NCI-H187 (cell line): ENCODE measurements around the gene PARP1.

Source experiments
- DNase-seq, 2 experiments: peaks; one replicate each; lab custom pipeline; 2025; lab: John Stamatoyannopoulos, UW

The PARP1 gene

DNA sequence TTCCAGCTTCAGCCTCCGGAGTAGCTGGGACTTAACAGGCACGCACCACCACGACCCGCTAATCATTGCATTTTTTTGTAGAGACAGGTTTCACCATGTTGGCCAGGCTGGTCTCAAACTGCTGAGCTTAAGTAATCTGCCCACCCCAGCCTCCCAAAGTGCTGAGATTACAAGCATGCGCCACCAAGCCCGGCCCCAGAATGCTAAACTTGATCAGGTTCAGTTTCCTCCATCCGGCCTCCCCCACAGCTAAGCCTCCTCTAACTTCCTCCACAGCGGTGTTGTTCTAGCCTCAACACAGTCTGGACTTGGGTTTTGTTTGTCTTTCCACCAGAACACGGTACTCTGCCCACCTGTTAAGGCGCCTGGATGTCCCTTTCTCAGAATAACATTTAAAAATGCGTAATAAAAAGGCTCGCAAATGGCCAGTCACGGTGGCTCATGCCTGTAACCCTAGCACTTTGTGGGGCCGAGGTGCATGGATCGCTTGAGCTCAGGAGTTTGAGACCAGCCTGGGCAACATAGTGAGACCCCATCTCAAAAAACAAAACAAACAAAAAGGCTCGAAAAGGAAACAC, 2.4 kb downstream of the PARP1 start:
- DNase-seq, result no peak

DNA sequence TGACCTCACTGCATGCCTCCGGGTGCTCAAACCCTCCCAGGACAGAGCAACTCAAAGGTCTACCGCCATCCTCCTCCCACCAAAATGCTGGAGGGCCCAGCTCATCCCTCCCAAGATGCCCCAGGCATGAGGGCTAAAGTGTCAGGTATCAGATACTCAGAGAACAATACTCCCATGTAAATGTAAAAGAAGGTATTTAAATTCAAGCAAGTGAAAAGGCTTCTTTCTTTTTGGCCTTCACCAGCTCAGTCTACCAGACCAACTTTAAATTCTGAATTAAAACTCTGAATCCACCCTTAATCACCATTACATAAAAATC, 3.0 kb downstream of the PARP1 start:
- DNase-seq, result no peak

DNA sequence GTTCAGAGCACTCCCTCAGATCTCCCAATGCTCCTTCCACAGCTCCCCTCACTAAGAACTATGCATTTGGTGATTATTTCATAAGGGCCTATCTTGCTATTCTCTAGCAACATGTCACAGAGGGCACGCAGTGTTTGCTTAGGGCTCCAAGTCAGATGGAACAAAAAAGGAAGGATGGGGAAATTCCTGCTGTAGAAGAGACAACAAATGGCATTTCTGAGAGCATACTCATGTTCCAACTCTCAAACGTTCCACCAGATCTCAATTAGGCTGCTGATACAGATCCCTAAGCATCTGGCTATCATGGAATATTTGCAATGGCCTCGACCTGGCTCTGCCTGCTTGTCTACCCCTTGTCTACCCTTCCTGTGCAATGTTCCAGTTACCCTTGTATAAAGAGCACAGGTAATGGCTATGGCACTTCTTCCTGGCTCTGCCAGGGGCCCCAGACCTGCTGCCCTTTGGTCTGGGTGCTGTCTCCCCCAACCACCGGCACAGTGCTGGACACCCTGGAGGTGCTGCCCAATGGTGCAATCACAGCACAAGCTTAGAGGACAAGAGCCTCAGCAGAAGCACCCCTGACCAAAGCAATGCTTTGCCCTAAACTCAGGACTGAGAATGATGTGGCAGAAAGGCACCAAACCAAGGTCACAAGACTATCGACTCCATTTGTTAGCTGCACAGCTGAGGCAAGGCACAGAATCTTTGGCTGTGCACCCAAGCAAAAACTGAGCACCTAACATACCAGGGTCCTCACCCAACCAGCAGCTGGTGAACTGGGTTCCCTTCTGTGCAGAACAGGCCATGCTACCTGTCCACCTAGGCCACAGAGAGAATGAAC, 3.6 kb downstream of the PARP1 start:
- DNase-seq, result no peak

DNA sequence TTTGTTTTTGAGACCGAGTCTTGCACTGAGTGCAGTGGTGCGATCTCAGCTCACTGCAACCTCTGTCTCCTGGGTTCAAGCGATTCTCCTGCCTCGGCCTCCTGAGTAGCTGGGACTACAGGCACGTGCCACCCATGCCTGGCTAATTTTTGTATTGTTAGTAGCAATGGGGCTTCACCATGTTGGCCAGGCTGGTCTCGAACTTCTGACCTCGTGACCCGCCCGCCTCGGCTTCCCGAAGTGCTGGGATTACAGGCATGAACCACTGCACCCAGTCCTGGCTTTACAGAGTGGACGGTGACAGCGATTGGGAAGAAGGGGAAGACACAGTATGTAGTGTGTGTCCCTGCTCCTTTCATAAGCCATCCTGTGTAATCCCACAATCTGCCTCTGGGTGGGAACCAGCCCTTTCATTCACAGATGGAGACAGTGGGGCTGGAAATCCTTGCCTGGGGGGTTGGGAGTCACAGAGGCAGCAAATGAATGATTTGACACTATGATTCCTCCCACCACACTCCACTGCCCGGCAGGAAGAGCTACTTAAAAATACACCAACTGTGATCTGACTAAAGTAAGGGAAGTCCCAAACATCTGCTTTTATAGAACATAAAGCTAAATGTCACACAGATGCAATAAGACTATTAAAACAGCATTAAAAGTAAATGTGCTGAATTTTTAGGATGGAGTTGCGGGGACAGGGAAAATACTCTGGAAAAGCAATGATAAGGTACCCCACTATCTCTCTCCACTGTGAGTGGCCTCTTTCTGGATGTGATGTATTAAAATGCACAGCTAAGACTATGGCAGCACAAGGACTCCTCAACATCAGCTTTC, 4.5 kb downstream of the PARP1 start:
- no peak for DNase-seq

DNA sequence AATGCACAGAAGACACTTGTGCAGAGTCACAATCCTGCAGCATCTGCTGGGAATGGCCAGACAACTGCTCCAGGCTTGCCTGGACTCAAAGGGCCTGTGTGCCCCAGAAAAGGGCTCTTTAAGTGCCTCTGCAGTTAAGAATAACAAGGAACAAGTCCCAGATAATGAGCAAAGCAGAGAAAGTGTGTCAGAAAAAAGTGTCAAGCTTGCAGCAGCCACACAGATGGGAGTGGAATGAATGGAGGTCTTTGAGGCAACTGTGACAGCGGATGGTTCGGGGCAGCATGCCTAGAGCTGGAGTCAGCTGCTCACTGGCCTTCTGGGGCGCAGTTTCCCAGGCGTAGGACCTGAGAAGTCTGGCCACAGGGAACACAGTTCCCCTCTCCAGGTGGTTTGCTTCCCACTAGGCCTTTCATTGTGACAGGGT, 5.1 kb downstream of the PARP1 start:
- DNase-seq, result no peak

DNA sequence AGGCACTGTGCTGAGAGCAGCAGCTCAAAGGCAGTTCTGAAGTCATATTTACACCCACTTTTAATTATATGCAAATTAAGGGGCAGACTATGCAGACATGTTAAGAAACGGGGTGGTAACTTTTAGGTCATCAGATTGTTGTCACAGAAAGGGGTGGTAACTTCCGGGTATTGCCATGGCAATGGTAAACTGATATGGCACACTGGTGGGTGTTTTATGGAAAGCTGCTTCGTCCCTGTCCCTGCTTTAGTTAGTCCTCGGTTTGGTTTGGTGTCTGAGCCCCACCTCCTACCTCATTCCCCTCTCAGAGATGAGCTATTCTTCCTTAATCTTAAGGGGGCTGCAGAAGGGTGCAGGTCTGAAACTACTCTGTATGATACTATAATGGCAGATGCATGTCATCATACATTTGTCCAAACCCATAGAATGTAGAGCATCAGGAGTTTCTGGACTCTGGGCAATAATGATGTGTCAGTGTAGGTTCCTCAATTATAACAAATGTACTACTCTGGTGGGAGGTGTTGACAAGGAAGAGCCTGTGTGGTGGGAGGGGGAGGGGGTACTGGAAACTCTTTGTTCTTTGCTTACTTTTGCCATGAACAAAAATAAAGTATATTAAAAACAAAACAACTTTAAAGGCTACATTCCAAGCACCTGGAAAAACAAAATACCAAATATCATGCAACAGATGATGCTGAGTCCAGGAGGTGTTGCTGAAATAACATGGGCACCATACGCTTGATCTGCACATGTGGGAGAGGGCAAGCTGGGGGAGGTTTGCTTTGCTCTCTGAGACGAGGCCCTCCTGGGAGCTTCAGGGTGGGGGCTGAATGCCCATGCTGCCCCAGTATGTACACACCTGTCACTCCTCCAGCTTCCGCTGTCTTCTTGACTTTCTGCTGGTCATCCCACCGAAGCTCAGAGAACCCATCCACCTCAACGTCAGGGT, 6.3 kb downstream of the PARP1 start:
- DNase-seq, result no peak

DNA sequence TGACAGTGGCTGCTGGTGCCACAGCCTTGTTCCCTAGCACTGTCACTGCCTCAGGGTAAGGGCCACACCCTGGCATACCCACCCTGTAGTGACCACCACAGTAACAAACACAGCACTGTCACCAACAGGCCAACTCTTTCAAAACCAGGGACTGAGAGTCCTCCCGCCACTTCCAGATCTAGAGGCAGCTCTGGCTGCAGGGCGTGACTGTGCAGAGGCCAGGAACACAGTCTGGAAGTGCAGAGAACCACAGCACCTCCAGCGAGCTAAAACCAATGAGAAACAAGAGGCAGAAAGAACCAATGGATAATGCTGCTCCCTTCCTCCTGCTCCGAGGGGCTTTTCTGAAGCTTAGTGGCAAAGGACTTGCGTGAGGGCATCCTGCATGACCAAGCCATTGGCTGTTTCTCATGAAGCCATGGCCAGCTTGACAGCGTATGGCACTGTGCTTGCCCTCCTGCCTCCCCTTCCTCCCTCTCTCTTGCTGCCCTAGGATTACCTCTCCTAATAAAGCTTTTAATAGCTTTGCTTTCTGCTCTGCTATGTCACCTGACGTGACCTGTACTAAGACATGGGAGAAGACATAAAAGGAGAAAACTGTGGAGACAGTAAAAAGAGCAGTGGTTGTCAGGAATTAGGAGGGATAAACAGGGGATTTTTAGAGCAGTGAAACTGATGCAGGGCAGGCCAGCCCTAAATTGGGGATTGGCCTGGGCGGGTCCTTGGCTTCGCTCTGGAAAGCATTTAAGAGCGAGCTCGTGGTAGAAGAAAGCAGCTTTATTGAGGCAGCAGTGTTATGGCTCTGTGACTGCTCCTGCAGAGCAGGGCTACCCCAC, 7.2 kb downstream of the PARP1 start:
- DNase-seq, result no peak

DNA sequence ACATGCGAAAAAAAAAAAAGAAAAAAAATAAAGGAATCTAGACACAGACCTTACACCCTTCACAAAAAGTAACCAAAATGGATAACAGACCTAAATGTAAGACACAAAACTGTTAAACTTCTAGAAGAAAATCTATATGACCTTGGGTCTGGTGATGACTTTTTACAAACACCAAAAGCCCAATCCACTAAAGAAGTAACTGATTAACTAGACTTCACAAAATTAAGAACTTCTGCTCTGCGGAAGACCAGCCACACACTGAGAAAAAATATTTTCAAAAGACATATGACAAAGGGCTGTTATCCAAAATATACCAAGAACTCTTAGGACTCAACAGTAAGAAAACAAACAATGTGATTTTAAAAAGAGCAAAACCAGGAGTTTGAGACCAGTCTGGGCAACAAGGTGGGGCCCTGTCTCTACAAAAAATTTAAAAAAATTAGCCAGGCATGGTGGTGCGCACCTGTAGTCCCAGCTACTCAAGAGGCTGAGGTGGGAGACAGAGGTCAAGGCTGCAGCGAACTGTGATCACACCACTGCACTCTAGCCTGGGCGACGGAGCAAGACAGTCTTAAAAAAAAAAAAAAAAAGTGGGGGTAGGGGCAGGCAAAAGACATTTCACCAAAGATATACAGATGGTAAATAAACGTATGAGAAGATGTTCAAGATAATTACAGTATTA, 9.8 kb downstream of the PARP1 start:
- DNase-seq, result no peak

DNA sequence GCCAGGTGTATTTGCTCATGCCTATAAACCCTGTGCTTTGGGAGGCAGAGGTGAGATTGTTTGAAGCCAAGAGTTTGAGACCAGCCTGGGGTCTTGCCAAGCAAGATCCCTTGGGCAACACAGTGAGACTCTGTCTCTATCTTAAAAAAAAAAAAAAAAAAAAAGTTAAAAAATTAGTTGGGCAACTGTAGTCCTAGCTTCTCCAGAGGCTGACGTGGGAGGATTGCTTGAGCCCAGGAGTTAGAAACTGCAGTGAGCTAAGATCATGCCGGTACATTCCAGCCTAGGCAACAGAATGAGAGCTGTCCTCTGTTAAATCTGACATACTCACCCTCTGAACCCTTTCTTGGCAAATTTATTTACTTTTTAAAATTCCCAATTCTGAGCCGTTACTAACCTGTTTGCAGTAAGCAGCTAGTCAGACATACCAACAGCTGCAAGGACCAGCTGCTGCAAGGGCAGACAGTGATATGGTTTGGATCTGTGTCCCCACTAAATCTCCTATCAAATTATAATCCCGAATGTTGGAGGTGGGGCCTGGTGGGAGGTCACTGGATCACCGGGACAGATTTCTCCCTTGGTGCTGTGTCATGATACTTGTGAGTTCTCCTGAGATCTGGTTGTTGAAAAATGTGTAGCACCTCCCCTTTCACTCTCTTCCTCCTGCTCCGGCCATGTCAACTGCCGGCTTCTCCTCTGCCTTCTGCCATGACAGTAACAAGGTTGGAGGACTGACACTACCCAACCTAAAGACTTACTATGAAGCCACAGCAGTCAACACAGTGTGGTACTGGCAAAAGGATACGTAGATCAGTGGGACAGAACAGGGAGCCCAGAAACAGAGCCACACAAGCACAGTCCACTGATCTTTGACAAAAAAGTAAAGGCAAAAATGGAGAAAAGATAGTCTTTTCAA, 10.6 kb downstream of the PARP1 start:
- no peak for DNase-seq

DNA sequence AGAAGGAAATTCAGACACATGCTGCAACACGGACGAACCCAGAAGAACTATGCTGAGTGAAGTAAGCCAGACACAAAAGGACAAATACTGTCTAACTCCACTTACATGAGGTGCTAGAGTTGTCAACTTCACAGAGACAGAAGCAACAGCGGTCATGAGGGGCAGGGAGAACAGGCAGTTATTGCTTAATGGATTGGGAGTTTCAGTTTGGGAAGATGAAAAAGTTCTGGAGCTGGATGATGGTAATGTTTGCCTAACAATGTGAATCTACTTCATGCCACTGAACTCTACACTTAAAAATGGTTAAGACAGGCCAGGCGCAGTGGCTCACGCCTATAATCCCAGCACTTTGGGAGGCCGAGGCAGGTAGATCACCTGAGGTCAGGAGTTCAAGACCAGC, 12.1 kb downstream of the PARP1 start:
- no peak for DNase-seq

DNA sequence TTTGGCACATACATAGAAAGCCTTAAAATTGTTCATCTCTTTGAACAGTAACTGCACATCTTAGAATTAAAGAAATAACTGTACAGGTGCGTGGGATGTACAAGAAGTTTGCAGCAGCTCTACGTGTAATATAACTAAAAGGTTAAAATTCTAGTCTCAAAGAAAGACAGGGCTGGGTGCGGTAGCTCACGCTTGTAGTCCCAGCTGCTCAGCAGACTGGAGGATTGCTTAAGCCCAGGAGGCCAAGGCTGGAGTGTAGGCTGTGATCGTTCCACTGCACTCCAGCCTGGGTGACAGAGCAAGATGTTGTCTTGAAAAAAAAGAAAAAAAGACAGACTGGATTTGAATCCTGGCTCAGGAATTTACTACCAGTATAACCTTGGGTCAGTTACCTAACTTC, 13.4 kb downstream of the PARP1 start:
- no peak for DNase-seq

DNA sequence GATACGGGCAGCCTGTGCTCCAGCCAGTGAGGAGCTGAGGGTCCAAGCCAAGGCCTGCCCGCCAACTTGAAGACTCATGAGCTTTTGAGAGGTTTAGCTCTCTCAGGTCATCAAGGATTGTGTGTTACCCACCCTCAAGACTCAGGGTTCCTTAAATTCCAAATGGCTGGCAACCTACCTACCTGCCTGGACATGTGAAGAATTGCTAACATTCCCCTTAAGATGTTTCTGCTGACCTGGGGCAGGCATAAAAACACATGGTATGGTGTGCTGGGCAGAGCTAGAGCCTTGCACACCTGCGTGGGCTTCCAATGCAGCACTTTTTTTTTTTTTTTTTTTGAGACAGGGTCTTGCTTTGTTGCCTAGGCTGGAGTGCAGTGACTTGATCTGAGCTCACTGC, 17.2 kb downstream of the PARP1 start:
- no peak for DNase-seq

DNA sequence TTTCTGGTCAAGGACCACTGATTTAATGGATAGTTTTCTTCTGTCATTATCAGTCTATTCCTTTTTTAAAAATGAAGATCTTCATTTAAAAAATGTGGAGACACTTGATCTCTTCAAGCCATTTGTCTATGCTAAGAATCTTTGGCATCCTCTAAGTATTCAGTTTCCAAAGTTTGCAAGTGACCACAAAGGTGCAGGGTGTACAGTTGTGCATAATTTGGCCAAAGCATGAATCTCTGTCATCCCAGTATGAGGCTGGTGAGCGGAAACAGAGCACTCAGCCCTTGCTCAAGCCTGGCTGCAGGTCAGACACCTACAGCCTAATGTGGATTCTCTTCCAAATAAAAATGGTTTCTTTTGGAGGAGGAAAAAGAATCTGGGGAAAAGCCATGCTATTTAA, 19.8 kb downstream of the PARP1 start:
- no peak for DNase-seq

DNA sequence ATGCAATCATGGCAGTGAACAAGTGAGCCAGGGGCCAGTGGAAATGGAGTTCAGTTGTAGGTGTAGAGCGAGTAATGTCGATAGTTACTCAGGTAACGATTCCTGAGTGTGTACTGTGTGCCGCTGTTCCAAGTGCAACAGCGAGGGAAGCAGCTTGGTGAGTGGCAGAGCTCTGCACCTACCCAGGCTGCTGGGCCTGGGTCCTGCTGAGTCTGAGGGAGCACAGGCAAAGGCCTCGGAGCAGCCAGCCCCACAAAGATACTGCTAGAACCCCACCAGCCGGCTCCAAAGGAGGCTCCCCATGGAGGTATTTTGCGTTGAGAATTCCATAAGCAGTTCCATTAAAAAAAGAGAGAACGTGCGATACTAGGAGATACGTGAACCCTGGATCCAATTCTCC, 23.2 kb downstream of the PARP1 start:
- DNase-seq, result no peak

DNA sequence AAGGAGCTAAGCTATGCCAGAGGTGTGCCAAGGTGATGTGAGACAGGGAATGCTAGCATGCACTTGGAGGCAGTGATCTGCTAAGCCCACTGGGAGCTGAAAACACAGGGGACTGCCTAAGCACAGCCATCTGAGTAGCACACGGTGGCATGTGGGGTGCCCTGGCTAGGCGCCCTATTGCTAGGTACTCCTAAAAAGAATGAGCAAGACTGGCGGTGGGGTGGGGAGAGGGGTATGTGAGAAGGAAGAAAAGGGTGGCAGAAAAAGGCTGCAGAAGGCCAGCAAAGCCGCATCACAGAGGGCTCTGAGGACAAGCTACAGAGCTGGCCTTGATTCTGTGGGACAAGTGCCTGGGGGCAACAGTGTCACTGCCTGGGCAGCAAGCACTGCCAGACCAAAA, 23.9 kb downstream of the PARP1 start:
- no peak for DNase-seq

DNA sequence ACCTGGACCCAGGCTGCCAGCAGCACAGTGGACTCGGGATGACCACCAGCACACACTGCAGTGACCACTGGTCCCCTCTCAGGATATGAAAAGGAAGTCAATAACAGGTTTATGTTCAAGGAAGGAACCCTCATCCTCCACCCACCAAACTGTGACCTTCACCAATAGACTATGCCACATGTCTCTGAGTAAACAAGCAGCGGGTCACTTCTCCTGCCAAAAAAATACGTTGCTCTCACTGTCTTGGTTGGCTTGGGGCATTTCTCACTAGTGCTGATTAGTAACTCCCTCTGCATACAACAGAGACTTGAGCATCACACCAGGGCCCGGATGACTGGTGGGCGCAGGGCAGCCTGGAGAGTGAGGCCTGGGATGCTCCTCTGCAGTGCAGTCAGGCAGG, 25.9 kb downstream of the PARP1 start:
- DNase-seq, result no peak

DNA sequence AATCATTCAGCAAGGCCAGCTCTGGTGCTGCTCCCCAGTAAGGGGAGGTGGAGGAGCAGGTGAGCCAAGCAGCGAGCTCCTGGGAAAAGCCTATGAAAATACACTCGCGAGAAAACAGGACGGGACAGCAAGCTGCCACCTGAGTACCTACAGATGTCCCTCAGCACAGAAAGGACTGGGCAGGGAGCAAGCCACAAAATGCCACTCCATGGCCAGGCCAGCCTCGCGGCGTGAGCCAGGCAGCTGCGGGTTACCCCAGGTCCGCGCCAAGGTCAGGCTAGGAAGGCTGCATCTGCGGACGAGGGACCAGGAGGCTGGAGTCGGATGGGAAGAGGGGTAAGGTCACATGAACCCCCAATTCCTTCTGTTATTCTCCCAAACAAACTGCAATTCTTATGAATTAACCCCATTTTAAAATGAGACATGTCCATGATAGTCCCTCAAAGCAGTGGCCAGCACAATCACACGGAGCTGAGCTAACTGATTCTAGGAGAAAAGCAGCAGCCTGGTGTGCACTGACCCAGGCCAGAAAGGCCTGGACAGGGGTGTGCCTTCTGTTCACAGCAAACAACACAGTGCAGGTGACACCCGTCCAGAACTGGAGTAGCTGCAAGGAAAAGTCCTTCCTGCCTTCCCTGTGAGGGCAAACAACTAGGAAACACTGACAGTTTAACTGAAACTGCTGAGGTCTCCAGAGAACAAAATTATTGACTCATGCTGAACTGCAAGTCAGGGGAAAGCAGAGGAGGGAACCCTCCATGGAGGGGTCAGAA, 26.5 kb downstream of the PARP1 start:
- DNase-seq, result no peak

DNA sequence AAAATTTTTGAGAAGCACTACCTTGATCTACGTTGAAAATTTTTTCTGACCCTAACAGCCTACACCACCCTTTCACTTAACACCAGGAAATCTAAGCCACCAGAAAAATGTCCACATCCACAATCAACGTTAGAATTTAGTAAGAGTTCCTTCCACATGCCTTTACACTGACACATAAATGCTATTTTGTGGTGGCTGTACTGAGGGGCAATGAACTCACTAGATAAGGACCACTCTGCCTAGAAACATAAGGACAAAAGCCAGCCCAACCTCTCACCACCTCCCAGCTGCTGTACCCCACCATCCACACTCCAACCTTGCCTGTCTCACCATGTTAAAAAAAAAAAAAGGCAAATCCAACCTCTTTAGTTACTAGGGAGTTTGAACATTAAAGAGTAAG, 29.8 kb downstream of the PARP1 start:
- DNase-seq, result no peak

DNA sequence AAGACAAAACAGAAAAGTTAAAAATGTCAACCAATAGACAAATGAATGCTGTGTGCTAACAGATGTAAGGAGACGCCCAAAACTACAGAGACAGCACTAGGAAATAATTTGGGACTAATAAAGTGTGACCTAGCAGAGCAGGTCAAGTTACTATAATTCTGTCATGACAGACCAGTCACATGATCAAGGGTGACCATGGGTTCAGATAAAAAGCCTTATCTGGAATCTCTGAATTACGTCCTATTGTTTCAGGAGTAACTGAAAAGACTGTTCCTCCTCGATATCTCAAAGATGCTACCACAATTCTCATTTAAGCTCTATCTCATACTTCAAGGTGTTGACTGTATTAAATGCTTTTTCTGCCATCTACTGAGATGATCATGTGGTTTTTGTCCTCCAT, 31.6 kb downstream of the PARP1 start:
- no peak for DNase-seq
